GM19468 (cell line): ENCODE measurements around the gene WDR1.
"Not testable (repeated sequence)": the region's sequence is repeated elsewhere in the genome, so short reads cannot be mapped to it uniquely, and the experiment has no call there.

ENCODE experiments used
- ATAC-seq: cut with Tn5 transposase; IDR thresholded peaks from one replicate; pipeline ENCODE4 v1.9.1; 2021; ENCODE audit warnings: mild to moderate bottlenecking, moderate library complexity, moderate number of reproducible peaks; ENCODE audit not compliant: unreplicated experiment; ENCODE audit errors: extremely low read depth

The WDR1 gene

GRCh38 chr4:10135260-10135659 is 18.7 kb upstream of the WDR1 start:
- ATAC-seq = no peak

- ATAC-seq = no peak
These were observed 17.5 kb upstream of the WDR1 start for GRCh38 chr4:10134141-10134540.

GRCh38 chr4:10131202-10131601 is 14.6 kb upstream of the WDR1 start:
- ATAC-seq = no peak

GRCh38 chr4:10130178-10130888 is 13.7 kb upstream of the WDR1 start:
- no peak for ATAC-seq

- ATAC-seq = no peak
These were observed 12.9 kb upstream of the WDR1 start for GRCh38 chr4:10129196-10130177.

GRCh38 chr4:10128761-10129160 is 12.2 kb upstream of the WDR1 start:
- ATAC-seq = no peak

GRCh38 chr4:10127531-10127930 is 10.9 kb upstream of the WDR1 start:
- ATAC-seq = not testable (repeated sequence)

- no peak for ATAC-seq
These were observed 7.8 kb upstream of the WDR1 start for GRCh38 chr4:10124167-10124930.

- no peak for ATAC-seq
These were observed 6.9 kb upstream of the WDR1 start for GRCh38 chr4:10123227-10124101.

GRCh38 chr4:10122236-10122932 is 5.8 kb upstream of the WDR1 start:
- no peak for ATAC-seq

- no peak for ATAC-seq
These were observed 5.1 kb upstream of the WDR1 start for GRCh38 chr4:10121568-10122208.

GRCh38 chr4:10120943-10121567 is 4.5 kb upstream of the WDR1 start:
- no peak for ATAC-seq

- no peak for ATAC-seq
These were observed 3.2 kb upstream of the WDR1 start for GRCh38 chr4:10119773-10120172.

- ATAC-seq = no peak
These were observed 2.7 kb upstream of the WDR1 start for GRCh38 chr4:10119278-10119677.

- ATAC-seq = no peak
These were observed 1.7 kb upstream of the WDR1 start for GRCh38 chr4:10118048-10119004.

- no peak for ATAC-seq
These were observed 904 bp upstream of the WDR1 start for GRCh38 chr4:10117359-10118047.
